Keratinocyte (primary cell): ENCODE data around the gene LRRC2. TPM values are rescaled to one million over a fixed set of nuclear protein-coding genes. Genes with fewer than 3 reads are reported as not detected.

ENCODE experiments used
- DNase-seq: peaks from one replicate; pipeline ENCODE4 v3.0.0-alpha.2; 2011; ENCODE audit warnings: low read depth, missing footprints, low spot score
- FAIRE-seq: peaks from 2 replicates; lab custom pipeline; 2011; peaks lifted over from hg19 to GRCh38; lab: Jason Lieb, UNC
- H2AFZ ChIP-seq: 2 replicates; pipeline ENCODE4 v1.6.0; 2012; ENCODE audit warnings: low read length, control low read depth, inconsistent platforms; ENCODE audit not compliant: control insufficient read depth
- H3K27ac ChIP-seq: 2 replicates; pipeline ENCODE4 v1.5.1; 2011; ENCODE audit warnings: low read length; ENCODE audit not compliant: control insufficient read depth, insufficient read depth
- H3K27me3 ChIP-seq: 3 replicates; pipeline ENCODE4 v1.6.0; 2011; ENCODE audit warnings: low read length; ENCODE audit not compliant: control insufficient read depth, insufficient read depth; ENCODE audit errors: extremely low read depth
- H3K36me3 ChIP-seq, 2 experiments: 2 replicates in 1 of 2; 3 replicates in 1 of 2; pipeline ENCODE4 v1.5.1; 2011; ENCODE audit warnings: low read length in 2 of 2, mild to moderate bottlenecking in 1 of 2; ENCODE audit not compliant: control insufficient read depth in 2 of 2, insufficient read depth in 2 of 2; ENCODE audit errors: extremely low read depth in 1 of 2
- H3K4me1 ChIP-seq: 3 replicates; pipeline ENCODE4 v1.5.1; 2011; ENCODE audit warnings: low read length; ENCODE audit not compliant: control insufficient read depth, insufficient read depth; ENCODE audit errors: extremely low read depth
- H3K4me2 ChIP-seq: 3 replicates; pipeline ENCODE4 v1.6.0; 2011; ENCODE audit warnings: low read depth, low read length; ENCODE audit not compliant: control insufficient read depth, insufficient read depth; ENCODE audit errors: extremely low read depth
- H3K4me3 ChIP-seq, 3 experiments: fragments of 200-600 bp in 1 of 3; sonication (generic) in 1 of 3; 2 replicates in 2 of 3; 3 replicates in 1 of 3; pipeline ENCODE4 v1.5.1; 2011 to 2016; ENCODE audit warnings: low read length in 3 of 3, mild to moderate bottlenecking in 3 of 3, control low read depth in 2 of 3, inconsistent platforms in 1 of 3, low read depth in 1 of 3, mixed read lengths in 1 of 3, mixed run types in 1 of 3, moderate library complexity in 1 of 3; ENCODE audit not compliant: control insufficient read depth in 2 of 3, insufficient read depth in 2 of 3; ENCODE audit errors: extremely low read depth in 1 of 3
- H3K79me2 ChIP-seq: 2 replicates; pipeline ENCODE4 v1.6.0; 2012; ENCODE audit warnings: low read length; ENCODE audit not compliant: control insufficient read depth, insufficient read depth
- H3K9ac ChIP-seq: 3 replicates; pipeline ENCODE4 v1.6.0; 2011; ENCODE audit warnings: low read length; ENCODE audit not compliant: control insufficient read depth, insufficient read depth; ENCODE audit errors: extremely low read depth
- H3K9me1 ChIP-seq: 3 replicates; pipeline ENCODE4 v1.6.0; 2011; ENCODE audit warnings: low read length; ENCODE audit not compliant: control insufficient read depth, insufficient read depth; ENCODE audit errors: extremely low read depth
- H3K9me3 ChIP-seq: 2 replicates; pipeline ENCODE4 v1.5.1; 2012; ENCODE audit warnings: low read depth, low read length; ENCODE audit not compliant: control insufficient read depth
- H4K20me1 ChIP-seq: 3 replicates; pipeline ENCODE4 v1.6.0; 2011; ENCODE audit warnings: low read length; ENCODE audit not compliant: control insufficient read depth, insufficient read depth; ENCODE audit errors: extremely low read depth
- CTCF ChIP-seq, 3 experiments: IDR thresholded peaks in 1 of 3; conservative IDR thresholded peaks in 1 of 3; optimal IDR thresholded peaks in 1 of 3; 2 replicates in 2 of 3; 3 replicates in 1 of 3; pipeline versions ENCODE3 to v1.5.1; 2011; ENCODE audit warnings: low read length in 3 of 3, mild to moderate bottlenecking in 3 of 3, moderate library complexity in 2 of 3, control low read depth in 1 of 3, inconsistent platforms in 1 of 3; ENCODE audit not compliant: insufficient read depth in 2 of 3; ENCODE audit errors: extremely low read depth in 1 of 3
- EZH2 ChIP-seq: IDR thresholded peaks from one replicate; pipeline ENCODE4 v1.6.1; 2012; ENCODE audit warnings: inconsistent platforms, mild to moderate bottlenecking, low read length, moderate library complexity
- dilution Hi-C: fragments of 300-500 bp; cut with MboI; formaldehyde crosslinking; loops from one replicate; pipeline ENCODE4 v1.7.0; 2020; ENCODE audit warnings: low sequenced_read_pairs; ENCODE audit not compliant: extremely low pct_ligation_motif_present
- polyA plus RNA-seq, 5 experiments: library from polyadenylated mRNA; depleted of rRNA in 3 of 5; stranded (reverse) in 3 of 5; stranded (forward) in 1 of 5; unstranded in 1 of 5; fragments of >200 nt; gene quantifications; 1 replicate in 1 of 5; 2 replicates in 3 of 5; 3 replicates in 1 of 5; pipeline versions ENCODE4 v1.2.1 to v1.2.3, GENCODE V29; 2011 to 2012; ENCODE audit warnings: missing spikeins in 2 of 5, low read depth in 1 of 5, low replicate concordance in 1 of 5

Gene LRRC2
- polyA plus RNA-seq, 1 donor (not counting 4 experiments of a cell fraction or from before 2014, with no cell fraction given), result 0.51 TPM

GRCh38 chr3:46492890-46493547 lies 73.1 kb downstream of the LRRC2 start:
- TF ChIP-seq EZH2 (no peak), CTCF (optimal IDR thresholded peaks at IDR 0.05 in 1 of 3, IDR thresholded peaks at IDR 0.05 in 1 of 3, conservative IDR thresholded peaks at IDR 0.05 in 1 of 3; ENCODE audit: extremely low read depth in 1 of 3, insufficient read depth in 2 of 3, low read length in 3 of 3) (no peak)
- H3K27me3 ChIP-seq, result no peaks in the 10 kb centered on the region
- no peaks in the 10 kb centered on the region for H3K36me3 ChIP-seq
- FAIRE-seq, result no peak
- no peaks in the 10 kb centered on the region for H3K79me2 ChIP-seq
- H3K4me1 ChIP-seq, result peaks cover 21% of the 10 kb centered on the region
- H3K9me1 ChIP-seq, result no peaks in the 10 kb centered on the region
- no peak overlapping the region for H3K9ac ChIP-seq
- no peak overlapping the region for H3K4me2 ChIP-seq
- no peak overlapping the region for H3K27ac ChIP-seq
- H3K4me3 ChIP-seq, result no peak overlapping the region
- H2AFZ ChIP-seq, result no peak overlapping the region
- dilution Hi-C loops, result loop anchor here (25.0 kb wide), 1 partner anchor 144 kb away; no protein-coding TSS in a partner anchor
- no peaks in the 10 kb centered on the region for H4K20me1 ChIP-seq
- no peaks in the 10 kb centered on the region for H3K9me3 ChIP-seq
- DNase-seq, result no peak

- no peaks in the 10 kb centered on the region for H3K79me2 ChIP-seq
- no peaks in the 10 kb centered on the region for H3K9me1 ChIP-seq
- dilution Hi-C loops, result loop anchor here (25.0 kb wide), 1 partner anchor 146 kb away; no protein-coding TSS in a partner anchor
- no peak for FAIRE-seq
- H3K27me3 ChIP-seq, result no peaks in the 10 kb centered on the region
- no peak overlapping the region for H3K9ac ChIP-seq
- H3K36me3 ChIP-seq, result no peaks in the 10 kb centered on the region
- TF ChIP-seq CTCF (optimal IDR thresholded peaks at IDR 0.05 in 1 of 3, IDR thresholded peaks at IDR 0.05 in 1 of 3, conservative IDR thresholded peaks at IDR 0.05 in 1 of 3; ENCODE audit: extremely low read depth in 1 of 3, insufficient read depth in 2 of 3, low read length in 3 of 3), result no peak
- TF ChIP-seq EZH2, result no peak
- no peak overlapping the region for H3K4me3 ChIP-seq
- no peak overlapping the region for H2AFZ ChIP-seq
- H3K9me3 ChIP-seq, result no peaks in the 10 kb centered on the region
- DNase-seq, result no peak
- no peak overlapping the region for H3K4me2 ChIP-seq
- H3K27ac ChIP-seq, result no peak overlapping the region
- H3K4me1 ChIP-seq, result peaks cover 19% of the 10 kb centered on the region
- H4K20me1 ChIP-seq, result no peaks in the 10 kb centered on the region
These were observed 74.7 kb downstream of the LRRC2 start for GRCh38 chr3:46491089-46492070.
